SH-SY5Y (cell line): ENCODE data around the gene TECTA.

Experiments
- GATA2 ChIP-seq: IDR thresholded peaks from 2 replicates; pipeline ENCODE4 v1.6.1; 2011; ENCODE audit warnings: mild to moderate bottlenecking, low read depth, low read length
- GATA3 ChIP-seq: IDR thresholded peaks from 2 replicates; pipeline ENCODE4 v1.6.1; 2011; ENCODE audit warnings: low read depth, mild to moderate bottlenecking, low read length, moderate library complexity

- TF ChIP-seq GATA2 = no peak
- no peak for TF ChIP-seq GATA3
These were observed 5.5 kb upstream of the TECTA start for GRCh38 chr11:121095561-121095960.
